Aortic smooth muscle cell (primary cell): Measurements from ENCODE around the gene KRTAP19-3. TPM values are rescaled to one million over a fixed set of nuclear protein-coding genes. Genes with fewer than 3 reads are reported as not detected.

Experiments
- total RNA-seq: library from RNA; depleted of rRNA; stranded (reverse); fragments of >200 nt; gene quantifications from 2 replicates; pipeline ENCODE4 v1.2.3, GENCODE V29; 2014

The KRTAP19-3 gene
- not detected in 2 replicates for total RNA-seq

DNA sequence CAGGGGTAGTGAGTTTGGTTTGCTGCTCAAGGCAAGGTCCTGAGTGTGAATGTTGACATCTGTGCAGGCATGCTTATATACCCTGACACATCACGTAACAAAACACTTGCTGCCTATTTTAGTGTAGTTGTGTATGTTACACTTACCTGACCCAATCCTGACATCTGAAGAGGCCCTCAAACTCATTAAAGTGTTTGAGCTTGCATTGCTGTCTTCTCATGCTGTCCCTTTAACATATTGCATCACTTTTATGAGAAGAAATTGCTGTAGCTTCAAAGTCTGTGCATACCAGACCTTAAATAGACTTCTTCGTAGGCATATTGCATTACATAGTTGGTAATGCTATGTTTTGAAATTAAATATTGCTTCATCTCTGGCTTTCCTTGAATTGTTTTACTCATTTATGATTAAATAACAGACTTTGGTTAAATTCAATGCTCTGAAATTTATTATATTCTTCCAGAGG is at the start of gene KRTAP19-3:
KRTAP19-3 (minus strand) TSS at position 51 of the 466 bp plus-strand sequence. CDS start 56 bp downstream, outside the sequence.

GRCh38 chr21:30502041-30502440 is 10.2 kb upstream of the KRTAP19-3 start, which contains the start of gene KRTAP19-5:
Gene KRTAP19-5 (minus strand): TSS chr21:30502141. CDS start chr21:30502090, 51 bp downstream.

DNA sequence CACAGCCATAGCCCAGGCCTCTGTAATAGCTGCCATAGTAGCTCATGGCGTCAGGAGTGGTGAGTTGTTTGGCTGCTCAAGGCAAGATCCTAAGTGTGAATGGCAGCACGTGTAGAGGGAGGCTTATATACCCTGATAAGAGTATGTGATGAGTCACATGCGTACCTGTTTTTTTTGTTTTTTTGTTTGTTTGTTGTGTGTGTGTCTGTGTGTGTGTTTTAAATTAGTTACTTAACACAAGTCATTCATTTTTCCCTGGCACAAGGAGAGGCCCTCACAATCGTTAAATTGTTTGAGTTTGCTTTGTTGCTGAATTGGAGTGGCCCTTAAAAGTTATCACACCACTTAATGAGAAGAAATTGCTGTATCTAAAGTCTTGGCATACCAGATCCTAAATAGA is 5.3 kb upstream of the KRTAP19-3 start, which contains the start of gene KRTAP19-4:
KRTAP19-4 (minus strand) TSS at position 101 of the 400 bp plus-strand sequence; CDS start at position 46, 55 bp downstream.

DNA sequence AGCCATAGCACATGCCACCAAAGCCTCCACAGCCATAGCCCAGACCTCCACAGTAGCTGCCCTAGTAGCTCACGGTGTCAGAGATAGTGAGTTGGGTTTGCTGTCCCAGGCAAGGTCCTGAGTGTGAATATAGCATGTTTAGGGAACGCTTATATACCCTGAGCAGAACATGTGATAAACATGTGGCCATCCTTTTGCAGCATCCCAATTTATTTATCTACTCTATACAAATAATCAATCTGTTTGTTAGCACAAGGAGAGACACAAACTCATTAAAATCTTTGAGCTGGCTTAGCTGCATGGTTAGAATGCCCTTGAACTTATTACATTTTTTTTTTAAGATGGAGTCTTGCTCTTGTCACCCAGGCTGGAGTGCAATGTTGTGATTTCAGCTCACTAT is 4.5 kb downstream of the KRTAP19-3 start, which contains the start of gene KRTAP19-2:
KRTAP19-2 (minus strand) TSS at position 101 of the 400 bp plus-strand sequence; CDS start at position 13, 88 bp downstream.

DNA sequence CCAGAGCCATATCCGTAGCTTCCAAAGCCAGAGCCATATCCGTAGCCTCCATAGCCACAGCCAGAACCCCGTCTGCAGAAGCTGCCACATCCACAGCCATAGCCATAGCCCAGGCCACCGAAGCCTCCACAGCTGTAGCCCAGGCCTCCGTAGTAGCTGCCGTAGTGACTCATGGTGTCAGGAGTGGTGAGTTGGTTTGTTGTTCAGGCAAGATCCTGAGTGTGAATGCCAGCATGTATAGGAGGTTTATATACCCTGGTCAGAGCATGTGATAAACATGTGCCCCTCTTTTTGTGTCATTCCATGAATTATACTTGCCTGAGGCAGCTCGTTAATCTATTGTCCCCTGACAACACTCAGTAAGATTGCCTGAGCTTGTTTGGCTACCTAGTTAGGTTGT is 11.7 kb downstream of the KRTAP19-3 start, which contains the start of gene KRTAP19-1:
KRTAP19-1 (minus strand) TSS at position 223 of the 400 bp plus-strand sequence; CDS start at position 173, 50 bp downstream.

Other genes starting within 250 kb of the KRTAP19-3 start
- not detected in 2 replicates for gene KRTAP24-1, start 209.1 kb downstream of the KRTAP19-3 start, total RNA-seq
- not detected in 2 replicates for gene KRTAP25-1, start 202.5 kb downstream of the KRTAP19-3 start, total RNA-seq
- gene KRTAP26-1, start 171.7 kb downstream of the KRTAP19-3 start, total RNA-seq, result not detected in 2 replicates
- not detected in 2 replicates for gene KRTAP27-1, start 154.3 kb downstream of the KRTAP19-3 start, total RNA-seq
- not detected in 2 replicates for gene KRTAP23-1, start 143.4 kb downstream of the KRTAP19-3 start, total RNA-seq
- gene KRTAP13-2, start 119.7 kb downstream of the KRTAP19-3 start, total RNA-seq, result not detected in 2 replicates
- gene KRTAP13-1, start 96.0 kb downstream of the KRTAP19-3 start, total RNA-seq, result not detected in 2 replicates
- not detected in 2 replicates for gene KRTAP13-3, start 66.1 kb downstream of the KRTAP19-3 start, total RNA-seq
- not detected in 2 replicates for gene KRTAP13-4, start 61.8 kb downstream of the KRTAP19-3 start, total RNA-seq
- not detected in 2 replicates for gene KRTAP15-1, start 51.7 kb downstream of the KRTAP19-3 start, total RNA-seq
- gene KRTAP19-1, start 11.6 kb downstream of the KRTAP19-3 start, total RNA-seq, result not detected in 2 replicates
- gene KRTAP19-2, start 4.6 kb downstream of the KRTAP19-3 start, total RNA-seq, result not detected in 2 replicates
- gene KRTAP19-4, start 5.2 kb upstream of the KRTAP19-3 start, total RNA-seq, result not detected in 2 replicates
- not detected in 2 replicates for gene KRTAP19-5, start 10.1 kb upstream of the KRTAP19-3 start, total RNA-seq
- gene KRTAP19-6, start 49.9 kb upstream of the KRTAP19-3 start, total RNA-seq, result not detected in 2 replicates
- gene KRTAP19-7, start 69.3 kb upstream of the KRTAP19-3 start, total RNA-seq, result not detected in 2 replicates
- not detected in 2 replicates for gene KRTAP22-2, start 98.4 kb upstream of the KRTAP19-3 start, total RNA-seq
- gene KRTAP6-3, start 100.4 kb upstream of the KRTAP19-3 start, total RNA-seq, result not detected in 2 replicates
- gene KRTAP6-2, start 106.9 kb upstream of the KRTAP19-3 start, total RNA-seq, result not detected in 2 replicates
- not detected in 2 replicates for gene KRTAP22-1, start 109.1 kb upstream of the KRTAP19-3 start, total RNA-seq
- not detected in 2 replicates for gene KRTAP6-1, start 121.9 kb upstream of the KRTAP19-3 start, total RNA-seq
- not detected in 2 replicates for gene KRTAP20-1, start 124.4 kb upstream of the KRTAP19-3 start, total RNA-seq
- gene KRTAP20-4, start 128.6 kb upstream of the KRTAP19-3 start, total RNA-seq, result not detected in 2 replicates
- not detected in 2 replicates for gene KRTAP20-2, start 143.2 kb upstream of the KRTAP19-3 start, total RNA-seq
- not detected in 2 replicates for gene KRTAP20-3, start 150.9 kb upstream of the KRTAP19-3 start, total RNA-seq
- gene KRTAP21-3, start 226.8 kb upstream of the KRTAP19-3 start, total RNA-seq, result not detected in 2 replicates